ENCODE data around the gene PSD2.

The PSD2 gene

GRCh38 chr5:139814191-139814601 is 18.6 kb downstream of the PSD2 start:
- no peak for DNase-seq

- DNase-seq = no peak
Observed at GRCh38 chr5:139814704-139815280, 19.2 kb downstream of the PSD2 start.

DNA sequence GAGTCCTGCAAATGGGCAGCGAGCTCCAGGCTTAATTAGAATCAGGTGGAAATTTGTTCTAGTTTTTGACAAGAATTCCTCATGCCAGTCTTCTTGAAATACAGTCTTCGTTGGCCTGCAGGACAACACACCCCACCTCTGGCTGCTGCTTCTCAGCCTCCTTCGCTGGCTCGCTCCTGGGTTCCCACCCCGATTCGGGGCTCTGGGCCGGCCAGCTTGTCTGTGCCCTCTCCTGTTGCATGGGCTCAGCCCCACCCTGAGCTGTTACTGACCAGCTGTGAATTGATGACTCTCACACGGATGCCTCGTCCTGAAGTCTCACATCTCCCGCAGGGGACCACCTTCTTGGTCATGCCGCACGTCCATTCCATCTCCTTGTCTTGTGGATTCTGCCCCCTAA is 21.0 kb downstream of the PSD2 start:
- DNase-seq = no peak

- DNase-seq = no peak
Observed at GRCh38 chr5:139817362-139817761, 21.8 kb downstream of the PSD2 start.

DNA sequence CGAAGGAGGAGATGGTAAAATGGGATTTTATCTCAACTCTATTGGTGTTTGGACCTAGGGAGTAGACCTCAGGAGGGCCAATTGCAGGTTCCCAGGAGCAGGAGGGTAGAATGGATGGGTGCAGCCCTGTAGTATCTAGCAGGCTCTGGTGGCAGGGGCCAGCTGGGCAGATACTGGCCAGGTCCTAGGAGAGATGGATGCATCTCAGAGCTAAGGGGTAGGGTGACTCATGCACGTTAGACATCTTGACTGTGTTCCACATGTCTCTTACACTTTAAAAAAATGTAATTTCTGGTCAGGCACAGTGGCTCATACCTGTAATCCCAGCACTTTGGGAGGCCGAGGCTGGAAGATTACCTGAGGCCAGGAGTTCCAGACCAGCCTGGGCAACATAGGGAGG is 22.4 kb downstream of the PSD2 start:
- no peak for DNase-seq

- no peak for DNase-seq
Observed at GRCh38 chr5:139820130-139820529, 24.5 kb downstream of the PSD2 start.

DNA sequence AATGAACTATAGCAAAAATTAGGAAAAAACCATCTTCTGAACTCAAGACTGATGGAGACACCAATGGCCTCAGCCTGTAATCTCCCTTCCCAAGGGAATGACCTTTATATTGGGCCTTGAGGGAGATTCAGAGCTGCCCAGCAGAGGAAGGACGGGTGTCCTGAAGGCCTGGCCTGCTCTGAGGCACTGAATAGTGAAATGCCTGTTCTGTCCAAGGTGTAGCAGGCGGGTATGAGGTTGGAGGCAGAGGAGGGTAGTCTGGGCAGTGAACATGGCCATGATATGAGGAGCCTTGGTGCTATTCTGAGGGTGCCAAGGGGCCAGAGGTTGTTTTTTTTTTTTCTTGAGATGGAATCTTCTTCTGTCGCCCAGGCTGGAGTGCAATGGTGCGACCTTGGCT is 25.0 kb downstream of the PSD2 start:
- no peak for DNase-seq

DNA sequence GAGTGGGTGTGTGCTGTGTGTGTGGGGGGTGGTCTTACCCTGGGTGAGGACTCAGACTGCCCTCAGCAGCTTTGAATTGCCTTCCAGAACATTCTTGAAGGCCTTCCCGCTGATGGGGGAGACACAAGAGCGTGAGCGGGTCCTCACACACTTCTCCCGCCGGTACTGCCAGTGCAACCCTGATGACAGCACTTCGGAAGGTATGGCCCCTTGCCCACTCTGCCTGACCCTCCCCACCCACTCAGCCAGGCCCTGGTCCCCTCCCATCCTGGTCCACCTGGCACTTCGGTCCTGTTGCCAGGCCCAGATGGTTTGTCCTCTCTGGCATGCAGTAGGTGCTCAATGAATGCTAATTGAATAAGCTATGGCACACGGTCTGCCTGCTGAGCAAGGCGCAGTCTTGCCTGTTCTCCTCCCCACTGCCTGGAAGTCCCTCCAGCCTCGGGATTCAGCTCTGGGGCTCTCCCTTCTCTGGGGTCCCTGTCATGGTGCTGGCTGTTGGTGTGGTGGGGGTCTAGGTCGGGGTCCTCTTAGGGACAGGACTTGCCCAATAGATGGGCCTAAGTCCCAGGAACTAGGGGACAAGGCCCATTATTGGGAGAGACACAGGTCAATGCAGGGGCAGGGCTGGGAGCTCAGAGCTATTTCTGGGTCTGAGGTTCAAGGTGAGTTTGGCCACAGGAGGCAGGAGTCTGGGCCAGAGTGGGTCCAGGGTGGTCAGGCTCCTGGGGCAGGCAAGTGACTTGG is 26.4 kb downstream of the PSD2 start:
- DNase-seq = no peak

DNA sequence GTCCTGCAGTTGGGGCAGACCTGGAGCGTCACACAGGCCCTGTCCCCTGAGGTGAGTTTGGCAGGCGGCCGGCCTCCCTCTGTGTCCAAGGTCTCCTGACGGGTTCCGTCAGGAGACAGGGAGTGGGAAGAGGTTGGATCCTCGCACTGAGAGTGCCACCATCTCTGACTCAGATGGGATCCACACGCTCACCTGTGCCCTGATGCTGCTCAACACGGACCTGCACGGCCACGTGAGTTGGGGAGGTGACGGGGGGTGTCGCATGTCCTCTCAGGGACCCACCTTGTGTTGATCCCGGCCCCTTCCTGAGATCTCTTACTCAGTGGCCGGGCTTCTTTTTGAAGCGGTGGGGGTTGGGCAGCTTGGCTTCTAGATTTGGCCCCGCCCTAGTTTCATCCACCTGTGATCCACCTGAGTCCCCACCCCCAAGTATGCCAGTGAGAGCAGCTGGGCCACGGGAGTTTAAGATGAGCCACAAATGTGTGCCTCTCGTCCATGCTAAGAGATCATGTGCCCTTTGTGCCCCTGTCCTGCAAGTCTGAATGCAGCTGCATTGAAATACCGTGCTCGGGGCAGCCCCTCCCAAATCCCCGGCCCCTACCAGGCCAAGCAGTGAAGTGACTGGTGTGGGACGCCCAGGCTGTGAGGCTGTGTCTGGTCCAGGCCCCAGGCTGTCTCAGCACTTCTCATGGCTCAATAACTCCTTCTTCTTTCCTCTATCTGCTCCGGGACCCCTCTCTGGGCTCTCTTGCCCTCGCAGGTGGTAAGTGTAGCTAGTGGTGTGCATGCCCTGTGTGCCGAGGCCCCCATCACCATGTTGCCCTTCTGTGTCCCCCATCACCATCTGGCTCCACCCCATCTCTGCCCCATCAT is 27.2 kb downstream of the PSD2 start:
- no peak for DNase-seq

- DNase-seq = no peak
Observed at GRCh38 chr5:139823757-139824355, 28.2 kb downstream of the PSD2 start.

DNA sequence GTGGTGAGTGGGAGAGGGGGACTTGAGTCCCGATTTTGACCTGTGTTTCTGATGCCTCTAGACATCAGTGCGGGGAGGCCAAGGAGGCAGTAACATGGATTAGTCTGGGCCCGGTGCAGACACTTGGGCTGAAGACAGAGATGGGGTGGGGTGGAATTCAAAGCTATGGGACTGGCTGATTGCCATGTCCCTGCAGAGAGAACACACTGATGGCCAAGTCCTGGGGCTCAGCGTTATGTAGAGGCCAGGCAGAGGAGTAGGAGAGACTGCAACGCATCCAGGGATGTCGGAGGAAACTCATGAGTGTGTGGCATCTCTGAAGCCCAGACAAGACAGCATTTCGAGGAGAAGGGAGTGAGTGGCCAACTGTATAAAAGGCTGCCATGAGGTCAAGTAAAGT is 30.1 kb downstream of the PSD2 start:
- DNase-seq = no peak

- no peak for DNase-seq
Observed at GRCh38 chr5:139828207-139828895, 32.7 kb downstream of the PSD2 start.

- DNase-seq = no peak
Observed at GRCh38 chr5:139829471-139829870, 33.9 kb downstream of the PSD2 start.

- DNase-seq = no peak
Observed at GRCh38 chr5:139831624-139832023, 36.0 kb downstream of the PSD2 start.

DNA sequence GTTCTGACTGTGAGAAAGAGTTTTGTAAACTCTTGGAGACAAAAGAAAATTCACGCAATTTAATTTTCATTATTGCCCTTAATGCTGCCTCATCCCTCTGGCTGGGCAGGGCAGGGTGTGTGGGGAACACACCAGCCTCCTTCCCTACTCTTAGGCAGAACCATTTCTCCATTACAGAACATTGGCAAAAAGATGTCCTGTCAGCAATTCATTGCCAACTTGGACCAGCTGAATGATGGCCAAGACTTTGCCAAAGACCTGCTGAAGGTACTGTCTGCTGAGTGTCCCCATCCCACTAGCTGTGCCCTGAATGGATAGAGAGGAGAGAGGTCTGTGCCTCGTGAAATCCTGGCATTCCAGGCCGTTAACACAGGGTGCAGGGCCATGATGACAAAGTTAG is 37.9 kb downstream of the PSD2 start:
- DNase-seq = no peak

DNA sequence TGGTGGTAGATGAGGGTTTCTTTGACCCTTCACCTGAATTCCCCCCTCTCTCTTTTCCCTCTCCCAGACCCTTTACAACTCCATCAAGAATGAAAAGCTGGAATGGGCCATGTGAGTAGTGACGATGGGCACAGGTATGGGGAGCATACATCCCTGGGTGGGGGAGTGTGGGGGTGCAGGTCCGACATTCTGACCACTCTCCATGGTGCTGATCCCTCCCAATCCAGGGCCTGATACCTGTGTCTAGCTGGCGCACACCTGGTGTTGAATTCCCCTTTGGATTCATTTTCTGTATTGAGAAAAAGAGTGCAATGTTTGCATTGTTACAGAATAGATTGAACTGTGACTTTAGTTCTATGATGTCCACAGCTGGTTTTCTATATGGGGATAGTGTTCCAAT is 40.0 kb downstream of the PSD2 start:
- no peak for DNase-seq

DNA sequence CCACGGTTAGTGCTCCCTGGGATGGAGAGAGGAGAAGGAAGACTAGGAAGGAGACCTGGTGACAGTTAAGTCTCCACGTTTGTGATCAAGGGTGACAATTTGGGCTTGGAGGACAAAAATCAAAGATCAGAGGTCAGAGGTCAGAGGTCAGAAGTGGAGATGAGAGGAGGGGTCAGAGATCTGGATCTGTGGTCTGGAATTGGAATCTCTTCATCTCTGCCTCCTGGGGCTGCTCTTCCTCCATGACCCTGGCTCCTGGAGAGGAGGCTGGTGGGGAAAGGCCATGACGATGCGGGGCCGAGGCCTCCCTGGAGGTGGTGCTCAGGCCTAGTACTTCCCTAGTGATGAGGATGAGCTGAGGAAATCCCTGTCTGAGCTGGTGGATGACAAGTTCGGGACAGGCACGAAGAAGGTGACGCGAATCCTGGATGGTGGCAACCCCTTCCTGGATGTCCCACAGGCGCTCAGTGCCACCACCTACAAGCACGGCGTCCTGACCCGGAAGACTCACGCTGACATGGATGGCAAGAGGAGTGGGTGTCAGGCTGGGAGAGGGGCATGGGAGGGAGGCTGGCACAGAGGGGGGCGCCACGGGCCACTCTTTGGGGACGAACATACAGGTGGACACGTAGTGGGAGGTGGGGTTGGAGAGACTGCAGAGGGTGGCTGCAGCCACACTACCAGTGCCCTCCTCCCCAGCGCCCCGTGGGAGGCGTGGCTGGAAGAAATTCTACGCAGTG is 41.0 kb downstream of the PSD2 start:
- no peak for DNase-seq

- no peak for DNase-seq
Observed at GRCh38 chr5:139837711-139838380, 42.2 kb downstream of the PSD2 start.

DNA sequence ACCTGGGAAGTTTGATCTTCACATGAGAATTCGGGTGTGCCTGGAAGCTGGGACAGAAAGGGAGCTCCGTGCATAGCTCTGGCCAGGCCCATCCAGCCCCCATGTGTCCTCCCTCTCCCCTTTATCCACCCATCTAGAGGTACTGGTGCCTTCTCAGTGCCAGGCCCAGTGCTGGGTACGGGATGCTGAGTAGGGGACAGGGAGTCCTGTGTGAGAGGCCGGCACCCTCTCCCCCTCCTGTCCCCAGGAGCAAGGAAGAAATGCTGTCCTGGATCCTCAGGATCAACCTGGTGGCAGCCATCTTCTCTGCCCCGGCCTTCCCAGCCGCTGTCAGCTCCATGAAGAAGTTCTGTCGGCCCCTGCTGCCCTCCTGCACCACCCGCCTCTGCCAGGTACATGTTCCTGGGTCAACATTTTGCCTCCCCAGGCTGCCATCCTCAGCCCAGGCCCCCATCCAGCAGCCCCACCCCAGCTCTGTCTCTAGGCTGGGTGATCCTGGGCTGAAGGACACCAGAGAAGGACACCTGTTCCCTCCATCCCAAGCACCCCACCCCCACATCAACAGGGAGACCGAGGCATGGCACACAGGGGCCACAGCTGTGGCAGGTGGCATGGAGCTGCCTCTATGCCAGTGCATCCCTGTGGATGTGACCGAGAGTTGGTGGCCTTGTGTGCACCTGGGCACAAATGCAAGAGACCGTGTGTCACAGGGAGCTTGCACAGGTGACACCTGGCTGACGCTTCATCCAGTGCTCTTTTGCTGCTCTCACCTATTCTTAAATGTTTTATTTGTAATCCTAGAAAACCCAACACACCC is 43.0 kb downstream of the PSD2 start:
- DNase-seq = no peak

- DNase-seq = no peak
Observed at GRCh38 chr5:139839232-139839815, 43.7 kb downstream of the PSD2 start.
